K562 (cell line): ENCODE results near the gene OR7D2. TPM values are rescaled to one million over a fixed set of nuclear protein-coding genes. Genes with fewer than 3 reads are reported as not detected.

Experiments used
- ATAC-seq: fragments of 200-7000 bp; cut with Tn5 transposase; 3 replicates; pipeline ENCODE4 v1.9.1; 2020; ENCODE audit warnings: moderate library complexity
- BruUV-seq: library from RNA; stranded (reverse); fragments of 400-500 nt; replicated peaks from 2 replicates; lab custom pipeline; 2021; lab: Mats Ljungman, UMichigan
- CTCF ChIA-PET: fragments of 300-600 bp; formaldehyde crosslinking; extraction: SDS; loops from one replicate; lab custom pipeline; 2021; ENCODE audit warnings: low intra/inter-chr PET ratio; lab: Yijun Ruan, JAX
- POLR2A ChIA-PET: fragments of 300-600, 350-650 bp; sonication (Branson Sonifier 250); formaldehyde crosslinking; extraction: SDS; loops from one replicate; lab custom pipeline; 2021; ENCODE audit warnings: antibody characterized with exemption, inconsistent platforms; lab: Yijun Ruan, JAX
- DNase-seq, 4 experiments: peaks; one replicate each; pipeline versions ENCODE4 v3.0.0 to v3.0.0-alpha.2; 2011 to 2018; ENCODE audit warnings: low spot score in 3 of 4, mixed read lengths in 3 of 4; ENCODE audit errors: extremely low read depth in 1 of 4
- FAIRE-seq: peaks from 2 replicates; lab custom pipeline; 2011; peaks lifted over from hg19 to GRCh38; lab: Jason Lieb, UNC
- H2AFZ ChIP-seq: 2 replicates; pipeline ENCODE4 v1.6.0; 2011; ENCODE audit warnings: low read depth, low read length, control low read depth, inconsistent platforms
- H3K27ac ChIP-seq: fragments of 200-600 bp; 3 replicates; pipeline ENCODE4 v1.8.0; 2011; ENCODE audit warnings: low read depth, mild to moderate bottlenecking, control low read depth, inconsistent platforms, low read length, moderate library complexity, mixed read lengths; ENCODE audit errors: extremely low read depth
- H3K27me3 ChIP-seq, 2 experiments: fragments of 300-600 bp in 1 of 2; 2 replicates in 1 of 2; 3 replicates in 1 of 2; pipeline versions ENCODE4 v1.6.0 to v1.8.0; 2011; ENCODE audit warnings: inconsistent platforms in 2 of 2, low read length in 2 of 2, mild to moderate bottlenecking in 1 of 2, mixed read lengths in 1 of 2, moderate library complexity in 1 of 2; ENCODE audit not compliant: control insufficient read depth in 2 of 2, insufficient read depth in 2 of 2
- H3K36me3 ChIP-seq: fragments of 300-600 bp; 3 replicates; pipeline ENCODE4 v1.8.0; 2011; ENCODE audit warnings: mild to moderate bottlenecking, low read length, inconsistent platforms; ENCODE audit not compliant: control insufficient read depth, insufficient read depth
- H3K4me1 ChIP-seq, 2 experiments: fragments of 200-600 bp in 1 of 2; replicated peaks in 1 of 2; 2 replicates in 1 of 2; 3 replicates in 1 of 2; pipeline versions ENCODE4 v1.5.1 to v1.8.0; 2011; ENCODE audit warnings: inconsistent platforms in 2 of 2, low read length in 2 of 2, mild to moderate bottlenecking in 1 of 2, mixed read lengths in 1 of 2, moderate library complexity in 1 of 2; ENCODE audit not compliant: control insufficient read depth in 2 of 2, insufficient read depth in 2 of 2
- H3K4me2 ChIP-seq: 2 replicates; pipeline ENCODE4 v1.6.1; 2011; ENCODE audit warnings: low read length, control low read depth, inconsistent platforms, mixed read lengths; ENCODE audit not compliant: insufficient read depth
- H3K4me3 ChIP-seq: fragments of 200-600 bp; sonication (generic), shearing (Covaris generic); 2 replicates; pipeline ENCODE4 v1.5.1; 2016; ENCODE audit warnings: control low read depth, inconsistent platforms
- H3K79me2 ChIP-seq: fragments of 200-600 bp; 3 replicates; pipeline ENCODE4 v1.8.0; 2011; ENCODE audit warnings: low read length, inconsistent platforms; ENCODE audit not compliant: control insufficient read depth, insufficient read depth
- H3K9ac ChIP-seq, 2 experiments: 2 replicates each; pipeline versions ENCODE4 v1.6.0 to v1.6.1; 2011; ENCODE audit warnings: low read depth in 2 of 2, low read length in 2 of 2, control low read depth in 1 of 2, inconsistent platforms in 1 of 2, mild to moderate bottlenecking in 1 of 2, mixed read lengths in 1 of 2; ENCODE audit not compliant: insufficient read depth in 1 of 2
- H3K9me1 ChIP-seq: one replicate; pipeline ENCODE4 v1.6.0; 2011; ENCODE audit warnings: inconsistent platforms, mild to moderate bottlenecking, low read length, moderate library complexity; ENCODE audit not compliant: control insufficient read depth, insufficient read depth
- H3K9me3 ChIP-seq: replicated peaks from 2 replicates; pipeline ENCODE4 v1.5.1; 2011; ENCODE audit warnings: low read depth, low read length, inconsistent platforms; ENCODE audit not compliant: control insufficient read depth, insufficient read depth
- H4K20me1 ChIP-seq: replicated peaks from 2 replicates; pipeline ENCODE4 v1.6.1; 2011; ENCODE audit warnings: low read length, inconsistent platforms, mixed read lengths; ENCODE audit not compliant: control insufficient read depth, insufficient read depth
- ATF3 ChIP-seq, 2 experiments: fragments of 450-650 bp in 1 of 2; sonication (generic) in 1 of 2; formaldehyde crosslinking in 1 of 2; IDR thresholded peaks in 1 of 2; conservative IDR thresholded peaks in 1 of 2; 2 replicates each; pipeline versions ENCODE4 v1.6.1 to v1.8.1; 2016 to 2023; ENCODE audit warnings: mild to moderate bottlenecking in 2 of 2, moderate library complexity in 2 of 2, inconsistent platforms in 1 of 2, missing genetic modification reagents in 1 of 2
- ETV1 ChIP-seq: fragments of 450-650 bp; conservative IDR thresholded peaks from 2 replicates; pipeline ENCODE4 v1.6.1; 2016; ENCODE audit warnings: missing genetic modification characterization, control low read depth, low read depth, missing compliant biosample characterization
- ETV5 ChIP-seq: sonication (generic); formaldehyde crosslinking; IDR thresholded peaks from 2 replicates; pipeline ENCODE4 v1.4.0; 2020; ENCODE audit warnings: low read depth, mild to moderate bottlenecking, missing genetic modification reagents
- GATA2 ChIP-seq: sonication (generic); formaldehyde crosslinking; IDR thresholded peaks from 2 replicates; pipeline ENCODE4 v1.4.0; 2020; ENCODE audit warnings: mild to moderate bottlenecking, missing genetic modification reagents
- ILF3 ChIP-seq: fragments of 450-650 bp; IDR thresholded peaks from 2 replicates; pipeline ENCODE4 v1.6.1; 2018; ENCODE audit warnings: antibody characterized with exemption, mild to moderate bottlenecking, moderate library complexity, borderline replicate concordance
- NFATC3 ChIP-seq: fragments of 450-650 bp; IDR thresholded peaks from 2 replicates; pipeline ENCODE4 v1.6.1; 2017; ENCODE audit warnings: mild to moderate bottlenecking
- POLR2B ChIP-seq: fragments of 450-650 bp; IDR thresholded peaks from 2 replicates; pipeline ENCODE4 v1.6.1; 2018; ENCODE audit warnings: low read depth; ENCODE audit not compliant: partially characterized antibody
- PPARD ChIP-seq: fragments of 250-450 bp; sonication (Bioruptor Pico); IDR thresholded peaks from 2 replicates; pipeline ENCODE4 v1.8.0; 2022; ENCODE audit warnings: inconsistent platforms, mild to moderate bottlenecking, moderate library complexity
- SFPQ ChIP-seq: fragments of 200-400 bp; formaldehyde crosslinking; IDR thresholded peaks from 2 replicates; pipeline ENCODE4 v1.6.1; 2017; ENCODE audit warnings: mild to moderate bottlenecking, low read depth, low read length, moderate library complexity
- SREBF1 ChIP-seq: fragments of 150-350 bp; IDR thresholded peaks from 2 replicates; pipeline ENCODE4 v1.6.1; 2014; ENCODE audit warnings: antibody characterized with exemption, low read depth, low read length, borderline replicate concordance
- ZFP36 ChIP-seq: fragments of 150-350 bp; IDR thresholded peaks from 2 replicates; pipeline ENCODE4 v1.6.1; 2018; ENCODE audit warnings: low read length, low read depth; ENCODE audit not compliant: partially characterized antibody
- ZNF143 ChIP-seq: sonication (generic); formaldehyde crosslinking; IDR thresholded peaks from 2 replicates; pipeline ENCODE4 v1.9.0; 2022; ENCODE audit warnings: mild to moderate bottlenecking, missing genetic modification reagents
- ZNF551 ChIP-seq: fragments of 250-450 bp; sonication (Bioruptor Pico); IDR thresholded peaks from 2 replicates; pipeline ENCODE4 v1.5.0; 2021; ENCODE audit warnings: mild to moderate bottlenecking, moderate library complexity
- ZNF57 ChIP-seq: fragments of 450-650 bp; formaldehyde crosslinking; IDR thresholded peaks from 2 replicates; pipeline ENCODE4 v1.4.0; 2020; ENCODE audit warnings: mild to moderate bottlenecking, moderate library complexity
- WGBS: fragments of 100-300 bp; shearing (Covaris generic); methylation state at CpG from one replicate; pipeline ENCODE4 v1.1.6; 2016; ENCODE audit warnings: low coverage, mixed read lengths; ENCODE audit not compliant: insufficient coverage; ENCODE audit errors: missing lambda C conversion rate; 5-methylcytosine and 5-hydroxymethylcytosine counted together
- in situ Hi-C: fragments of 300-500 bp; cut with MboI; formaldehyde crosslinking; loops from 4 replicates; pipeline ENCODE4 v1.15.0; 2018; ENCODE audit warnings: inconsistent platforms, mixed read lengths
- intact Hi-C: fragments of 100-400 bp; cut with micrococcal nuclease; formaldehyde crosslinking; loops from 2 replicates; pipeline ENCODE4 v1.14.2; 2022
- polyA plus RNA-seq, 8 experiments: library from polyadenylated mRNA; depleted of rRNA in 4 of 8; stranded (reverse) in 5 of 8; unstranded in 3 of 8; fragments of >200 nt; fragmentation: Nextera tagmentation in 2 of 8; fragmentation: Illumina TruSeq in 1 of 8; extraction: Ambion mirVana in 2 of 8; extraction: Trizol in 1 of 8; gene quantifications; 2 replicates each; pipeline versions ENCODE4 v1.2.1 to v1.2.3, GENCODE V29; 2011 to 2014; ENCODE audit warnings: inconsistent platforms in 1 of 8, missing spikeins in 1 of 8
- total RNA-seq, 7 experiments: library from RNA; depleted of rRNA in 6 of 7; stranded (reverse); fragments of >200 nt in 6 of 7; fragmentation: Illumina TruSeq in 2 of 7; extraction: Trizol in 2 of 7; gene quantifications; 2 replicates each; pipeline versions ENCODE4 v1.2.1 to v1.2.3, GENCODE V29; 2011 to 2021; ENCODE audit warnings: low replicate concordance in 1 of 7

Gene OR7D2
- total and polyA plus RNA-seq, 9 of the 15 experiments (the other 6 are each of a cell fraction or from before 2014, with no cell fraction given): 0.05 to 0.75 (median 0.45) TPM

GRCh38 chr19:9175326-9175725 lies 3.5 kb upstream of the OR7D2 start:
- TF ChIP-seq ILF3: no peak
- no peak for TF ChIP-seq ETV5 (CRISPR knock-in tag)
- no peak for TF ChIP-seq ZFP36
- FAIRE-seq: no peak

GRCh38 chr19:9183000-9183399 lies 4.2 kb downstream of the OR7D2 start:
- intact Hi-C loops (no loop called here), in situ Hi-C loops (no loop called here)
- WGBS: 64% methylated on average over 15 of the region's 17 CpGs
- DNase-seq (no peak), FAIRE-seq (no peak), ATAC-seq (no peak)
- Histone ChIP-seq H3K9ac (no peak overlapping the region), H3K9me3 (no peaks in the 10 kb centered on the region), H3K4me3 (no peak overlapping the region), H3K9me1 (no peaks in the 10 kb centered on the region), H4K20me1 (no peaks in the 10 kb centered on the region), H3K4me1 (no peaks in the 10 kb centered on the region), H3K27me3 (no peaks in the 10 kb centered on the region), H2AFZ (no peak overlapping the region), H3K4me2 (no peak overlapping the region), H3K27ac (no peak overlapping the region), H3K79me2 (no peaks in the 10 kb centered on the region), H3K36me3 (no peaks in the 10 kb centered on the region)
- ChIA-PET CTCF (no interaction called here), POLR2A (interaction anchor here (0.7 kb wide), 1 partner anchor 827 kb away, joined by 3 read pairs; the partner anchor contains the start of gene COL5A3)
- BruUV-seq: no TSS peak
- no peak for TF ChIP-seq NFATC3
- no peak for TF ChIP-seq POLR2B
- TF ChIP-seq ZNF551: no peak
- TF ChIP-seq SREBF1: no peak
- TF ChIP-seq ZNF57 (CRISPR knock-in tag): no peak
- TF ChIP-seq ZNF143 (CRISPR knock-in tag): no peak
- TF ChIP-seq ATF3 (IDR thresholded peaks at IDR 0.05): no peak
- TF ChIP-seq ATF3 (CRISPR knock-in tag; conservative IDR thresholded peaks at IDR 0.05): no peak
- TF ChIP-seq GATA2: no peak
- TF ChIP-seq SFPQ: no peak
- TF ChIP-seq PPARD (CRISPR knock-in tag): no peak
- no peak for TF ChIP-seq ETV1 (tag)

More at GRCh38 chr19:9175326-9175725, 3.5 kb upstream of the OR7D2 start:
- WGBS: 64% methylated on average over 5 of the region's 5 CpGs
- Histone ChIP-seq H3K9ac (no peak overlapping the region), H3K9me1 (no peaks in the 10 kb centered on the region), H2AFZ (no peak overlapping the region), H3K27ac (no peak overlapping the region), H3K36me3 (no peaks in the 10 kb centered on the region), H3K4me2 (no peak overlapping the region), H3K27me3 (no peaks in the 10 kb centered on the region), H4K20me1 (no peaks in the 10 kb centered on the region), H3K79me2 (no peaks in the 10 kb centered on the region), H3K9me3 (no peaks in the 10 kb centered on the region), H3K4me1 (no peaks in the 10 kb centered on the region), H3K4me3 (no peak overlapping the region)
- DNase-seq (no peak), ATAC-seq (no peak)
- intact Hi-C loops (loop anchor here (2.0 kb wide), 1 partner anchor 19 kb away; no protein-coding TSS in a partner anchor), in situ Hi-C loops (no loop called here)
- ChIA-PET CTCF (no interaction called here), POLR2A (no interaction called here)
- no TSS peak for BruUV-seq
